Measurements from ENCODE around the gene FUZ.

GRCh38 chr19:49855277-49855675 is 42.2 kb upstream of the FUZ start:
- TF ChIP-seq HDAC2 (IDR thresholded peaks at IDR 0.05; ENCODE audit: borderline replicate concordance in 1 of 2, low read depth in 2 of 2, low read length in 2 of 2): no peak
- no peak for TF ChIP-seq EP300 (IDR thresholded peaks at IDR 0.05; ENCODE audit: borderline replicate concordance in 1 of 2, low read depth in 2 of 2, low read length in 2 of 2)
- no peak for TF ChIP-seq JUND (IDR thresholded peaks at IDR 0.05; ENCODE audit: low read length)
- TF ChIP-seq NANOG (IDR thresholded peaks at IDR 0.05; ENCODE audit: insufficient read depth, low read depth, low read length, poor library complexity, severe bottlenecking): no peak
- no peak for TF ChIP-seq POLR2A (IDR thresholded peaks at IDR 0.05; ENCODE audit: control extremely low read depth in 1 of 2, low read depth in 2 of 2, low read length in 2 of 2)
- TF ChIP-seq CTCF (IDR thresholded peaks at IDR 0.05; ENCODE audit: control extremely low read depth in 1 of 3, insufficient read depth in 1 of 3, low read depth in 1 of 3, low read length in 3 of 3): no peak
- TF ChIP-seq RAD21 (IDR thresholded peaks at IDR 0.05 in 1 of 2, conservative IDR thresholded peaks at IDR 0.05 in 1 of 2; ENCODE audit: low read depth in 2 of 2, low read length in 2 of 2): no peak
- no peak for TF ChIP-seq EZH2 (IDR thresholded peaks at IDR 0.05; ENCODE audit: low read depth, low read length, severe bottlenecking)
- TF ChIP-seq ATF2 (IDR thresholded peaks at IDR 0.05; ENCODE audit: low read length): no peak
- no peak for TF ChIP-seq BCL11A (IDR thresholded peaks at IDR 0.05; ENCODE audit: low read depth in 2 of 2, low read length in 2 of 2)
- TF ChIP-seq YY1 (IDR thresholded peaks at IDR 0.05; ENCODE audit: low read depth, low read length): no peak
- no peak for TF ChIP-seq TEAD4 (IDR thresholded peaks at IDR 0.05; ENCODE audit: low read depth, low read length)
- no peak for TF ChIP-seq SIX5 (IDR thresholded peaks at IDR 0.05; ENCODE audit: low read depth, low read length)

Measured in H1 (cell line).